Measurements from ENCODE around the gene ISLR. TPM values are rescaled to one million over a fixed set of nuclear protein-coding genes. Genes with fewer than 3 reads are reported as not detected.
A peak's percentile ranks its signal among the peaks of the same experiment; 100 is the strongest.

Gene ISLR
- total and polyA plus RNA-seq, 2 of the 4 experiments (the other 2 are of a cell fraction): under 0.01 to 0.79 TPM

DNA sequence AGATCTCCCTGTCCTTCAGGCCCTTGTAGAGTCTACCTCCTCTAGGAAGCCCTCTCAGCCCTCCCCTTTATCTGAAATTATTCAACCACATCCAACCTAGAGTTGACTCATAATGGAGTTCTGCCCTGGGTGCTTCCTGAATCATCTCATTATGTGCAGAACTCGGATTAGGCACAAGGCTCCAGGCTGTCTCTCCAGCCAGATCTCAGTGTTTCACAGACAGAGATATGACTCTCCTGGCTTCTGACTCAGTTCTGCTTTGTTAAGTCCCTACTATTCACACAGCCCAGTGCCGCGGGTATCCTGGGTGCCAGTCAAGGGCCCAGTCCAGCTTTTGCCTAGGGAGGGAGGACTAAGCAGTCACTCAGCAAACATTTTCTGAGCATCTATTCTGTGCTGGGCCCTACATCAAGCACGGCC is 19.8 kb downstream of the ISLR start:
- Histone ChIP-seq H4K91ac (ENCODE audit: insufficient read depth, low read depth, low read length) (no peak overlapping the region; the same call in 1 of the 2 replicates), H2BK20ac (ENCODE audit: low read depth, low read length) (peak overlapping the region; percentile 65; the same call in 1 of the 2 replicates), H2BK5ac (ENCODE audit: low read depth, low read length, poor library complexity, severe bottlenecking) (no peak overlapping the region), H2AK9ac (replicated peaks; ENCODE audit: low read depth, low read length, poor library complexity) (peak overlapping the region; percentile 11), H3K36me3 (ENCODE audit: control insufficient read depth, insufficient read depth, low read length) (no peaks in the 10 kb centered on the region), H3K14ac (replicated peaks; ENCODE audit: low read depth, low read length) (no peak overlapping the region), H3K27ac (ENCODE audit: insufficient read depth, low read length) (no peak overlapping the region; the same call in 1 of the 2 replicates), H2AK5ac (ENCODE audit: low read depth, low read length) (0 out of 2 replicates have a peak overlapping the region, but pooled peaks have one; percentile 35), H2BK15ac (ENCODE audit: low read depth, low read length) (no peak overlapping the region), H3K56ac (ENCODE audit: extremely low read depth, insufficient read depth, low read length) (no peak overlapping the region), H4K5ac (ENCODE audit: low read depth, low read length) (no peak overlapping the region), H3K4me1 (ENCODE audit: control insufficient read depth, insufficient read depth, low read length) (peaks cover 13% of the 10 kb centered on the region), H3K23ac (ENCODE audit: low read depth, low read length) (no peak overlapping the region), H3K9me3 (ENCODE audit: control insufficient read depth, insufficient read depth, low read length) (no peaks in the 10 kb centered on the region), H3K4ac (ENCODE audit: low read depth, low read length) (peak overlapping the region; percentile 1; the same call in 1 of the 2 replicates), H3K9me1 (ENCODE audit: insufficient read depth, low read length) (peaks cover 21% of the 10 kb centered on the region), H3K4me2 (ENCODE audit: low read depth, low read length) (no peak overlapping the region), H3K4me3 (ENCODE audit: insufficient read depth, low read depth, low read length) (no peak overlapping the region), H3K9ac (ENCODE audit: low read depth, low read length) (no peak overlapping the region), H2BK120ac (ENCODE audit: low read depth, low read length) (peak overlapping the region; percentile 37; the same call in 1 of the 2 replicates), H3K79me1 (ENCODE audit: low read depth in 1 of 2, low read length in 2 of 2) (no peaks in the 10 kb centered on the region), H2AFZ (replicated peaks; ENCODE audit: low read length, poor library complexity) (peak overlapping the region; percentile 47), H3K27me3 (ENCODE audit: control insufficient read depth, insufficient read depth, low read length) (peaks cover 5% of the 10 kb centered on the region), H4K20me1 (ENCODE audit: insufficient read depth, low read length) (peaks cover 8% of the 10 kb centered on the region; the same call in 1 of the 2 replicates), H3K18ac (ENCODE audit: low read depth, low read length) (no peak overlapping the region), H4K8ac (ENCODE audit: low read depth in 2 of 2, low read length in 2 of 2) (no peak overlapping the region)
- intact Hi-C loops (cut with micrococcal nuclease) (no loop called here), dilution Hi-C loops (cut with HindIII; ENCODE audit: low sequenced_read_pairs, unreplicated experiment) (no loop called here), in situ Hi-C loops (cut with MboI; ENCODE audit: low sequenced_read_pairs) (no loop called here)
- 80% methylated on average over 1 of the region's 4 CpGs; no CpG with 5 or more reads in 1 of the 2 experiments for WGBS, 2 experiments (ENCODE audit: extremely low coverage in 2 of 2, insufficient read length in 1 of 2)
- no TSS peak for BruUV-seq (replicated peaks)
- DNase-seq: peak; percentile 91
- ChIA-PET POLR2A (ENCODE audit: unreplicated experiment) (no interaction called here), CTCF (no interaction called here)
- ATAC-seq (ENCODE audit: low read depth): peak; percentile 66
- TF ChIP-seq, protein P1, sequence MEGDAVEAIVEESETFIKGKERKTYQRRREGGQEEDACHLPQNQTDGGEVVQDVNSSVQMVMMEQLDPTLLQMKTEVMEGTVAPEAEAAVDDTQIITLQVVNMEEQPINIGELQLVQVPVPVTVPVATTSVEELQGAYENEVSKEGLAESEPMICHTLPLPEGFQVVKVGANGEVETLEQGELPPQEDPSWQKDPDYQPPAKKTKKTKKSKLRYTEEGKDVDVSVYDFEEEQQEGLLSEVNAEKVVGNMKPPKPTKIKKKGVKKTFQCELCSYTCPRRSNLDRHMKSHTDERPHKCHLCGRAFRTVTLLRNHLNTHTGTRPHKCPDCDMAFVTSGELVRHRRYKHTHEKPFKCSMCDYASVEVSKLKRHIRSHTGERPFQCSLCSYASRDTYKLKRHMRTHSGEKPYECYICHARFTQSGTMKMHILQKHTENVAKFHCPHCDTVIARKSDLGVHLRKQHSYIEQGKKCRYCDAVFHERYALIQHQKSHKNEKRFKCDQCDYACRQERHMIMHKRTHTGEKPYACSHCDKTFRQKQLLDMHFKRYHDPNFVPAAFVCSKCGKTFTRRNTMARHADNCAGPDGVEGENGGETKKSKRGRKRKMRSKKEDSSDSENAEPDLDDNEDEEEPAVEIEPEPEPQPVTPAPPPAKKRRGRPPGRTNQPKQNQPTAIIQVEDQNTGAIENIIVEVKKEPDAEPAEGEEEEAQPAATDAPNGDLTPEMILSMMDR (conservative IDR thresholded peaks at IDR 0.05; ENCODE audit: low read depth, low read length): no peak
- TF ChIP-seq, protein P2, sequence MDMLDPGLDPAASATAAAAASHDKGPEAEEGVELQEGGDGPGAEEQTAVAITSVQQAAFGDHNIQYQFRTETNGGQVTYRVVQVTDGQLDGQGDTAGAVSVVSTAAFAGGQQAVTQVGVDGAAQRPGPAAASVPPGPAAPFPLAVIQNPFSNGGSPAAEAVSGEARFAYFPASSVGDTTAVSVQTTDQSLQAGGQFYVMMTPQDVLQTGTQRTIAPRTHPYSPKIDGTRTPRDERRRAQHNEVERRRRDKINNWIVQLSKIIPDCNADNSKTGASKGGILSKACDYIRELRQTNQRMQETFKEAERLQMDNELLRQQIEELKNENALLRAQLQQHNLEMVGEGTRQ (IDR thresholded peaks at IDR 0.05; ENCODE audit: low read depth, low read length): no peak
- TF ChIP-seq BHLHE40 (IDR thresholded peaks at IDR 0.05; ENCODE audit: low read depth, low read length) (no peak; the same call in 1 of the 2 replicates), RAD21 (IDR thresholded peaks at IDR 0.05; ENCODE audit: low read length) (peak; percentile 13; the same call in 1 of the 2 replicates), MAZ (IDR thresholded peaks at IDR 0.05; ENCODE audit: borderline replicate concordance, low read depth, low read length) (peak; percentile 34; the same call in 1 of the 2 replicates), SMC3 (IDR thresholded peaks at IDR 0.05; ENCODE audit: low read depth, low read length) (no peak), NFE2L2 (IDR thresholded peaks at IDR 0.05; ENCODE audit: low read depth, low read length) (no peak), FOS (IDR thresholded peaks at IDR 0.05; ENCODE audit: low read depth, low read length) (peak; percentile 73), CEBPB (IDR thresholded peaks at IDR 0.05; ENCODE audit: low read depth, low read length) (no peak), CHD1 (IDR thresholded peaks at IDR 0.05; ENCODE audit: low read depth, low read length) (no peak), MXI1 (IDR thresholded peaks at IDR 0.05; ENCODE audit: borderline replicate concordance, low read depth, low read length) (no peak), RFX5 (IDR thresholded peaks at IDR 0.05; ENCODE audit: low read depth, low read length) (no peak), POLR2A (IDR thresholded peaks at IDR 0.05; ENCODE audit: low read depth, low read length) (0 out of 2 replicates have a peak, but pooled peaks have one; percentile 44), MAFK (IDR thresholded peaks at IDR 0.05; ENCODE audit: low read depth, low read length) (no peak), RCOR1 (IDR thresholded peaks at IDR 0.05; ENCODE audit: insufficient replicate concordance, low read length) (no peak)
- TF ChIP-seq, protein P3, sequence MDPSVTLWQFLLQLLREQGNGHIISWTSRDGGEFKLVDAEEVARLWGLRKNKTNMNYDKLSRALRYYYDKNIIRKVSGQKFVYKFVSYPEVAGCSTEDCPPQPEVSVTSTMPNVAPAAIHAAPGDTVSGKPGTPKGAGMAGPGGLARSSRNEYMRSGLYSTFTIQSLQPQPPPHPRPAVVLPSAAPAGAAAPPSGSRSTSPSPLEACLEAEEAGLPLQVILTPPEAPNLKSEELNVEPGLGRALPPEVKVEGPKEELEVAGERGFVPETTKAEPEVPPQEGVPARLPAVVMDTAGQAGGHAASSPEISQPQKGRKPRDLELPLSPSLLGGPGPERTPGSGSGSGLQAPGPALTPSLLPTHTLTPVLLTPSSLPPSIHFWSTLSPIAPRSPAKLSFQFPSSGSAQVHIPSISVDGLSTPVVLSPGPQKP (IDR thresholded peaks at IDR 0.05; ENCODE audit: borderline replicate concordance, low read depth, low read length): no peak
